NCI-H510A (cell line): ENCODE measurements around the gene FOXJ3.

ENCODE experiments used
- DNase-seq: peaks from one replicate; lab custom pipeline; 2025; lab: John Stamatoyannopoulos, UW

Gene FOXJ3

DNA sequence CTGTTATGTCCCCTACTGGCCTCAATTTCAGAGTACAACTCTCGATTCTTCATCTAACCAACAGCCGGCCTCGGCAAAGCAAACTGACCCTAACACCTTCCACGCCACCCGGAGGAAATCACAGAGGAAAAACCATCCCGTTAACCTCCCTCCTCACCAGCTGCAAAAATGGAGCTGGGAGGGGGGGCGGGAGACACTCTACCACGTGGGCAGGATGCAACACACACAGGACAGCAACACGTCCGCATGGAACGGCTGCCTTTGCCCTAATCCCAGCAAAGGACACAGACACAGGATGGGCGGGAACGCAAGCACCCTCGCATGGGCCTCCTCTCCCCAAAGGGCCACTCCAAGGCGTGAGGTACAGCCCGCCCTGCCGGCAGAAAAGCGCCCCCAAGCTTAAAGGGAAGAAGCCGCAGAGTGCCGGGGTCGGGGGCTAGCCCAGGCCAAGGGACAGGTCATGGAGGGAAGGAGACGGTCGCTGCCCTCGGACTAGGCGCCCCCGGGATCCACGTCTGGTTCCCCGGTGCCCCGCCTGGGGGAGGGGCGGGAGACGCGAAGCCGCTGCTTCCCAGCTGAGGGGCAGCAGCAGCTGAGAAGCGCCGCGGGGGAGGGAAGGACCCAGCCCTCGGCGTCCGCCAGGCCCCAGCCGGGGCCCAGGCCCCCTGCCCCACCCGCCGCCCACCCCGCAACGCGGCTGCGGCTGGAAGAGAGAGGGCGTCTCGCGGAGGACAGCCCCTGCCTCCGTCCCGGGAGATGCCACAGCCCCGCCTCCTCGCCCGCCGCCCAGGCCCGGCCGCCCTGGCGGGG, 590 bp downstream of the FOXJ3 start:
- peak; percentile 27 for DNase-seq

DNA sequence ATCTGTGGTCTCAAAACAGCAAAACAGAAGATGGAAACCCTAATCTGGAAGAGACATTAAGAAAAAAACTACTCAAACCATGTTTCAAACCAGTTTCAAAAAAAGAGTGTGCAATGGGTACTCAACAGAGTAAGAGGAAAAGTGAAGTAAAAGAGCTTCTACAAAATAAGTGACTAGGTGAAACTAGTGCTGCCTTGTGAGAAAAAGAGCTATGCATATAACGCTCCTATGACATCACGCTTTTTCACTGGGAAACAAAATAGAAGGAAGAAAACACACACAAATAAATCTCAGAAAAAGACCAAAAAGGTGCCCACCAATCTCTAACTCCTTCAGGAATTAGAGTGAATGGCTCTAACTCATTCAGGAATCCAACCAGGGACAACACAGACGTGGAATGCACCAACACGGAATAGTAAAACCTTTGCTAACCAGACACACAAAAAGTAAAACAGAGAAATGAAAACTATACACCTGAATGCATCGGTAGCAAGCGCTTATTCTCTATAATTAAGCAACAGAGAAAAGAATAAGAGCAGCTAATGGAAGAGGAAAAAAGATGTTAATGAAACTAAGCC, 1.3 kb downstream of the FOXJ3 start:
- no peak for DNase-seq

DNA sequence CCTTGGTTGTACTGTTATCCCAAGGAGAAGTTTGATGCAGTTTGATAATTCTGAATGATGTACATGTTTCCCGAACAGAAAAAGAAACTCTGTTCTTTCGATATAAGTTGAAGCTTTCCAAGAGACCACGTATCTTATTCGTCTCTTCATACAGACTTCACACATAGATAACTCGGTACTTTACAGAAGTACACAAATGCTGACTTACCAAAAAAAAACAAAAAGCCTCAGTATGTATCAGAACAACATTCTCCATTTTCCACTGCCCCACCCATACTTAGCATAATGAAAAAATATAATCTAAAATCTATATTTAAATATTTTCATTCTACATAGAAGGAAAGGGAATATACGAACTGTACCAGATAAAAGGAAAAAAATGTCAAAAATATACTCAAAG, 2.2 kb downstream of the FOXJ3 start:
- DNase-seq, result no peak

DNA sequence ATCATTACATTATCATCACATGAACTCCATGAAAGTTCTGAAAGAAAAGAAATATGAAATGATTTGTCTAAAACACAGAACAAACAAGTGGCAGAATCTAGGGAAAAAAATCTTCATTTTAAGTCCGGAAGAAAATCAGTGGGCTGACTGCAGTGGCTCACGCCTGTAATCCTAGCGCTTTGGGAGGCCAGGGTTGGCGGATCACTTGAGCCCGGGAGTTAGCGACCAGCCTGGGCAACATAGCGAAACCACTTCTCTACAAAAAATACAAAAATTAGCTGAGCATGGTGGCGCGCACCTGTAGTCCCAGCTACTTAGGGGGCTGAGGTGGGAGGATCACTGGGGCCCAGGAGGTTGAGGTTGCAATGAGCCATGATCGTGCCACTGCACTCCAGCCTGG, 4.8 kb downstream of the FOXJ3 start:
- no peak for DNase-seq

DNA sequence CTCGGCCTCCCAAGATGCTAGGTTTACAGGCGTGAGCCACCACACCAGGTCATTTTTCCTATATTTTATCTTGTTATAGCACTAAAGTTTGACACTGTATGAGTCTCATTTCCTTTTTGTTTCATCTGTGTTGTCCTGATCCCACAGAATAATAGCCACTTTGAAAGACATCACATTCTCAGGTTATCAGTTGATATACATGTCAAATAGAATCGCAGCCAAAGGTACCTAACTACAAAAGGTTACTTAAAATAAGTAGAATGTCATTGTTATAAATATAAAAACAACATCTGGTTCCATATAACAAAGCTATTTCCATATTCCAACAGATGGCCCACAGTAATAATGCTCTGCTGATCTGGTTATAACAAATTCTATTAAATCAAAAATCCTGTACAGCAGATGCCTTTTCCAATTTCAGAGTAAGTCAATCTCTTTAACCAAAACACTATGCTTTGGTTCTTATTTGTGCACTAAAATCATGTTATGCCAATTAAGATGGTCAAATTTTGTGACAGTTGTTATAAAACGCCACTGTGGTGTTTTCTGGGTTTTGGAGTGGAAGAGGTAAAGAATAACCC, 6.0 kb downstream of the FOXJ3 start:
- DNase-seq, result no peak

DNA sequence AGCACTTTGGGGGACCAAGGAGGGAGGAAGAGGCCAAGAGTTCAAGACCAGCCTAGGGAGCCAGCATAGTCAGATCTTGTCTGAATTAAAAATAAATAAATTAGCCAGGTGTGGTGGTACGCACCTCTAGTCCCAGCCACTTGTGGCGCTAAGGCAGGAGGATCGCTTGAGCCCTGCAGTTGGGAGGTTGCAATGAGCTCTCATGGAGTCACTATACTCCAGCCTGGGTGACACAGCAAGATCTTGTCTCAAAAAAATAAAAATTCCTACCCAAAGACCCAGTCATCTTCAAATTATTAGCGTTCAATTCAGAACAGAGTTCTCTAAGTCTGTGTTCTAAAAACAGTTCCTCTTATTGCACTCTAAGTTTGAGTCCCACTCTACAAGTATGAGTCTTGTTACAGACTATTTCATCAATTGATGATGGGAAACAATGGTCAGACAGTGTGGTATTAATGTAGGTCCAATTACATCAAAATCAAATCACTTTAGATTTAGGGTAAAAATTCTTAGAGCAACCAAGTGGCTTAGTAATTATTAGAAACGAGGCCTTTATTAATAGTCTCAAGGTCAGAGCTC, 6.9 kb downstream of the FOXJ3 start:
- DNase-seq, result no peak

DNA sequence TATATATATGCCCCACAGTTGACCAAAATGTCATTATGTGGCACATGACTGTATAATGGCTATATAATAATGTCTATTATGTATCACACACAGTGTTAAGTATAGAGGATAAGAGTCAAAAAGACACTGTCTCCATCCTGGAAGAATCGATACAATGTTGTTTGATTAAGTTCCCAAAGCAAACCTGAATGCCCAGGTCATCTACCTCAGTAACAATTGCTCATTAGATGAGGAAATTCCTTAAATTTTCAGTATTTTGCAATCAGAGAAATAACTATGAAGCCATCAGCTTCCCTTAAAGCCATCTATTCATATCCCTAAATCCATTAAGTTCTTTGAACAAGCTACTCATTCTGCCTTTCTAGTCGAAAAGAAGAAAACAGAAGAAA, 10.0 kb downstream of the FOXJ3 start:
- DNase-seq, result no peak

DNA sequence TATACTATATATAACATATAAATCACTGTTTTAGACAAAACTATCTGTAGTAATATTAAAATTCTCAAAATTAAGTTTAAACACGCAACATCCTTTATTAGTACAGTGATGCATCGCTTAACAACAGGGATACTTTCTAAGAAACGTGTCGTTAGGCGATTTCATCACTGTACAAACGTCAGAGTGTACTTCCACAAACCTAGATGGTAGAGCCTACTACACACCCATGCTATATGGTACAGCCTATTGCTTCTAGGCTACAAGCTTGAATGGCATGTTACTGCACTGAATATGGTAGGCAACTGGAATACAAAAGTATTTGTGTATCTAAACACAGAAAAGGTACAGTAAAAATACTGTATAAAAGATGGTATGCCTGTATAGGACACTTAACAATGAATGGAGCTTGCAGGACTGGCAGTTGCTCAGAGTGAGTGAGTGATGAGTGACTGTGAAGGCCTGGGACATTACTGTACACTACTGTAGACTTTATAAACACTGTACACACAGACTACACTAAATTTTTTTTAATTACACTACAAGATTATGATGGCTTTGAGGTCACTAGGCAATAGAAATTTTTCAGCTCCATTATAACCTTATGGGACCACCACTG, 10.5 kb downstream of the FOXJ3 start:
- no peak for DNase-seq

DNA sequence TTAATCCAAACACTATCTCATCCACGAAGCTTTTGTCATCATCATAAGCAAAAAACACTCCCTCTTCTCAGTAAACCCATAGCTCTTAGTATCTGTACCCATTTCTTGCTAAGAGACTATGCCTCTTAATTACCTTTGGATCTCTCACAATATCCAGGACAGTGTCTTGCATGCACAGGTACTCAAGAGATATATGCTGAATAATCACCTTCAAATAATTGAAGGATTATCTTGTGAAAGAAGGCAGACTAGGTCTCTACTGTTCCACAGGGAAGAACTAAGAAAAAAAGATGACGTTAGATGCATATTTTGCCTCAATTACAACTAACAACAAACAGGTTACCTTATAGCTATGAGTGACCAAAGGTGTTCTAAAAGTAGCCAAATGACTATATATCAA, 11.5 kb downstream of the FOXJ3 start:
- DNase-seq, result no peak

DNA sequence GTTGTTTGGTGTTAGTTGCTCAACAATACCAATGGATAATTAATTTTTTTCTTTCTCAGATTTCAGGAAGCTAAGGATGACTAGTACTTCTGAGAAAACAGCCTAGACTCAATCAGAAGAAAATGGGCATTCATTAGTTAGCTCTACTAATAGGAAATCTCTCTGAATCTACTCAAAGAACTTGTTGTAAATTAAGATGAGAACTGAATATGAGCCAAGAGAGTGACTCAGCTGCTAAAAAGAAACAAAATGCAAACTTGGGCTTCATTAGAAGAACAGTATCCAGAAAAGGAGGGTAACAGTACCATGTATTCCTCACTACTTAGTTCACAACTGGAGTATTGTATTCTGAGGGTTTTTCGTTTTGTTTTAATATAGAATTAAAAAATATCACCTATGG, 12.5 kb downstream of the FOXJ3 start:
- no peak for DNase-seq

DNA sequence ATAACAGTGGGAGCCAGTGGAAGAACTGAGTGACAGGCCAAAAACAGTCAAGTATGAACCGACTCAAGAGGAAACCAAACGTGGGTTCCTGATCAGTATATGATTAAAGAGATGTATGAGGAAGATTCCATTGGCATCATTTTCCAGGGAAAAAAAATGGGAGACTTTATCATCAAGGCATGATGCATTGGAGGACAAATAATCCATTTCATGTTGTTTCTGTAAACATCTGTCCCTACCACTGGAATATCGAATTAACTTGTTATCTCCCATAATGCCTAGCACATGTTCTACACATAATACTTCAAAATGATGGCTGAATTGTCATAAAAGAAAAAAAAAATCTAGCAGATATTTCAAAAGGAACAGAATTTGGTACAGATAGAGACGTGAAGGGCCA, 13.3 kb downstream of the FOXJ3 start:
- DNase-seq, result no peak

DNA sequence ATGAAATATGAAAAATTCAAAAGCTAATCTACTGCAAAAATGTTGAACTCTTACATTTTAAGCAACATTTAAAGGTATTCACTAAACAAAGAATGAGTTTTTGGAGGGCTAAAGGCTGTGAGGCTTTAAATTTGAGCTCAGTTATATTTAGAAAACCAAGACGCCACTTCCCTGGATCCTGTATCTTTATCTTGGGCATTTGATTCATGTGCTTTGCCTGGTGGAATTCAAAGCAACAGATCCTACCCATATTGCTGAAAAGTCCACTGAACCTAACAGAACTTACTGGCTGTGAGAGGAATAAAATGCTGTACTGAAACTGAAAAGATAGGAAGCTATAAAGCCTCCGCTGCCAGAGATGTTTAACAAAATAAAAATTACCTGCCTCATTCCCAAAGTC, 14.3 kb downstream of the FOXJ3 start:
- no peak for DNase-seq

DNA sequence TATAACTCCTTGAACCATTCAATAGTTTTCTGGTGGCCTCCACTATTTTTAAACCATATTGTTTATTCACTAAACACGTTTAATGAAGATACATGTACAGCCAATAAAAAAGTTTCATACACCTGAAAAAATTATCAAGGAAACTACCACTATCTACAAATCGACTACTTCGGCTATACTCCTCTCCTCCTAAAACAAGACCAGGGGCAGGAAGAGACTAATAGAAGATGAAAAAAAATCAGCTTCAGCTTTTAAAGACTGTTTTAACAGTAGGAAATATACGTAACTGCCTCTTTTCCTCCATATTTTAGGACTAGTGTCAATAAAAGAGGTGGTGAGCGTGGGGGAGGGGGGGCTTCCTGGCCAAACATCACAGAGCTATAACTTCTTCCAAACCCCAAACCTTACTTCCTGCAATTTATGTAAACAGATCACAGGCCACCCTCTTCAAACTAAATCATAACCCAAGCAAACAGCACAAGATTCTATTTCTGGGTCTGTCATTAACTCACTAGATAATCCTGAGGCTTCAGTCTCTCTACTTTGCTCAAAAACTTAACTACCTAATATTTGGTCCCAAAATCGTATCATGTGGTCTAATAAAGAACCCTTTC, 15.1 kb downstream of the FOXJ3 start:
- DNase-seq, result no peak

DNA sequence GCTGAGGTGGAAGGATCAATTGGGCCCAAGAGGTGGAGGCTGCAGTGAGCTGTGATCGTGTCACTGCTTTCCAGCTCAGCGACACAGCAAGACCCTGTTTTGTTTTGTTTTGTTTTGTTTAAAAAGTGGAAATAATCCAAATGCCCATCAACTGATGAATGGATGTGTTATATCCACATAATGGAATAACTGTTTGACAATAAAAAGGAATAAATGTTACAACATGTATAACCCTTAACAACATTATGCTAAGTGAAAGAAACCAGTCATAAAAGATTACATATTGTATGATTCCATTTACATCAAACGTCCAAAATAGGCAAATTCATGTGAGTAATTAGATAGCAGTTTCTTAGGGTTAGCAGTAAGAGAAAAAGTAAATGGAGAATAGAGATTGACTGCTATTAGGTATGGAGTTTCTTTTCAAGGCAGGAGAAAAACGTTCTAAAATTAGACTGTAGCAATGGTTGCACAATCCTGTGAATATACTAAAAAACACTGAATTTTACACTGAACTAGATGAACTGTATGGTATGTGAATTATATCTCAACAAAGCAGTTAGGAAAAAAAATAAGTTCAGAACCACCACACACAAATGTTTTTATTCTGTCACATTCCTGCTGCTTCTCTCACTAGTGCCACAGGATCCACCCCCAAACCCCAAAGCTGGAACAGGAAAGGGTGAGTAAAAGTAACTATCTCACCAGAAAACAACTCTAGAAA, 15.7 kb downstream of the FOXJ3 start:
- no peak for DNase-seq

DNA sequence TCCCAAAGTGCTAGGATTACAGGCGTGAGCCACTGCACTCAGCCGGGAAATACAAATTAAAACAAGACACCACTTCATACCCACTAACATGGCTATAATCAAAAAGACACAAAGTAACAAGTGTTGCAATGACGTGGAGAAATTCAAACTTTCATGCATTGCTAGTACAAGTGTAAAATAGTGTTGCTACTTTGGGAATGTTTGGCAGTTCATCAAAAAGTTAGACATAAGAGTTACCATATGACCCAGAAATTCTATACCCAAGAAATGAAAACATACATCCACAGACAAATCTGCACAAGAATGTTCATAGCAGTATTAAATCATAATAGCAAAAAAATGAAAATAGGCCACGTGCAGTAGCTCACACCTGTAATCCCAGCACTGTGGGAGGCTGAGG, 16.4 kb downstream of the FOXJ3 start:
- DNase-seq, result no peak

DNA sequence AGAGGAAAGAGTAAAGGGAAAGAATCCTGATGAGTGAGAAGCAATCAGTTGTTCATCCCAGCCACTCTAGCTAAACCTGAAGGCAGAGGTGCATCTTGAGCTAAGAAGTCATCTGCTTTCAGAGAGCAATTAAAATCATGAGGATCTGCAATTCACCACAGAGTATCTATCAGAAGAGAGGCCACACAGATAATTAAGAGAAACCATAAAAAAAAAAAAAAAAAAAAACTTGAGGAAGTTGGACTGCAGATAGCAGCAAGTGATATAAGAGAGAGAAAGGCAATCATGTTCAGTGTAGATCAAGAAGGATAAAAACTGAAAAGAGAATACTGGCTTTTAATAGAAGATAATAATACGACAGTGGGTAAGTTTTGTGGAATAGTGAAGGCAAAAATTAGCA, 17.7 kb downstream of the FOXJ3 start:
- DNase-seq, result no peak

DNA sequence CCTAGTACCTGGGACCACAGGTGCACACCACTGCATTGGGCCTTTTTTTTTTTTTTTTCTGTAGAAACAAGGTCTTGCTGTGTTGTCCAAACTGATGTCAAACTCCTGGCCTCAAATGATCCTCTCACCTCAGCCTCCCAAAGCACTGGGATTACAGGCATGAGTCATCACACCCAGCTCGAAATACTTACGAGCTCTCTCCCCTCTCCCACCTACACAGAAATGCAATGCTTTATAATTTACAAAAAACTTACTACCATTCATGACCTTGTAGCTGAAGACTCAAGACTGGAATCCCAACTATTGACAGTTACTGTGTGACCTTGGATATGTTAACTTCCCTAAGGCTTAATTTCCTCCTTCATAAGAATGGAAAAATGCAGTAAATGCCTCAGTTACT, 18.7 kb downstream of the FOXJ3 start:
- no peak for DNase-seq

DNA sequence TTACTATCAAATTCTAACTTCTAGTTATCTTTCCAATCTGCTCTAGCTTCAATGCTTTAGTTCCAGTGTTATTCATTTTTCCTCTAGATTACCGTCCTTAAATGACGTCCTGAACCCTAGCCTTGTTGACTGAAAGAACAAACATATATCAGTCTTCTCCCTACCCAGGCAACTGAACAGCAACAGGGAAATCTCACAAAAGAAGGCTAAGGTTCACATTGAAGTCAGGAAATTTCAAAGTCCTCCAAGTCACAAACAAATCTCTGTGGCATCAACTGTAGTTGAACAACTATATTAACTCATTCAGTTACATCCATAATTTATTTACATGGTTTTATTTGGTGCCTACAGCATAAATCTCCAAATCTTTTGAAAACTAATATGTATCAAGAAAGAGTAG, 19.5 kb downstream of the FOXJ3 start:
- DNase-seq, result no peak

DNA sequence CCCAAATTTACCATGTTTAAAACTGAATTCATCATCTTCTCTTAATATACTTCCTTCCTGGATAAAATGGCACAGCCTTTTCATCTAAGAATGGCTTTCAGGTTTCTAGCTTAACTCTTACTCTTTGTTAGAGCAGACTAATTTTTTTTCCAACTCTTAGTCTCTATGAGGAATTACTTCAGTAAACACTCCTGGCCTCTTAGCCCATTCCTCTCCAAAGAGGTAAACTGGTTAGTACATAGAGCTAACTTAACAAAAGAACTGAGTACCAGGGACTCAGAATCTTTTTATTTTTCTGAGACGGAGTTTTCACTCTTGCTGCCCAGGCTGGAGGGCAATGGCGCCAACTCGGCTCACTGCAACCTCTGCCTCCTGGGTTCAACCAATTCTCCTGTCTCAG, 21.1 kb downstream of the FOXJ3 start:
- DNase-seq, result no peak

DNA sequence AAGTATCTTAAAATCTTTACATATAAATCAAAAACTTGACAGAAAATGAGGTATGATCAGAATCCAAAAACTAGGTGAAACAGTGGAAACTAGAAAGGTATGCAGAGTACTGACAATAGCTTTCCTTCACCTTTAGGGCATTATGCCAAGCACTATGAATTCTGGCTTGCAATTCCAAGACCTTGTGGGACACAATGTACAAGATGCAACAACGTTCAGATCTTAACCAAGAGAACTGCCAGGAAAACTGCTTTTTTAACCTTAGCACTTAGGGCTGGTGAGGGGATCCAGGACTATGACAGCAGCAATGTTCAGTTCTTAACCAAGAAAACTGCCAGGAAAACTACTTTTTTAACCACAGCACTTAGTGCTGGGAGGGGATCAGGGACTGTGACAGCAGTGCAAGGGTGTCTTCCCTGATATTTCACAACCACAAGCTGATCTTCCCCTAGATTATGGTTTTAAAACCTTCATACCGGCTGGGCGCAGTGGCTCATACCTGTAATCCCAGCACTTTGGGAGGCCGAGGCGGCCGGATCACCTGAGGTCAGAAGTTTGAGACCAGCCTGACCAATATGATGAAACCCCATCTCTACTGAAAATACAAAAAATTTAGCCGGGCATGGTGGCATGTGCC, 22.3 kb downstream of the FOXJ3 start:
- DNase-seq, result no peak

DNA sequence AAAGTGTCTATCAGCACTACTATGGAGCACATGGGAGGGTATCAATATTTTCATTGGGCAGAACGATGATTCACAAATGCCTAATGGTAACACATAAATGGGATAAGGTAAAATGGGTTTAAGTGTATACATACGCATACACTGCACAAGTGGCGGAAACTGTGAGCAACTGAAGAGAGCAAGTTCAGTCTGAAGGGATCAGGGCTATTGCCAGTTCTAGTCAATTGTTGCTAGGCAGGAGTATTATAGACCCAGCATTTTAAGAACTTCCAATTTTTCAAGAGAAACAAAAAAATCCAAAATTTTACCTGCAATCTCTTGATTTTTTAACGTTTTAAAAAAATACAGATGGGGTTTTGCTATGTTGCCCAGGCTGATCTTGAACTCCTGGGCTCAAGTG, 23.1 kb downstream of the FOXJ3 start:
- no peak for DNase-seq
